OCI-LY1 (cell line): Measurements from ENCODE around the gene HCRT.

Experiments used
- H2AFZ ChIP-seq: fragments of 200-600 bp; sonication (generic), shearing (Covaris generic); 2 replicates; pipeline ENCODE4 v1.6.0; 2014; ENCODE audit warnings: antibody characterized with exemption, mild to moderate bottlenecking, low read length
- H3F3A ChIP-seq: fragments of 200-600 bp; sonication (generic), shearing (Covaris generic); 2 replicates; pipeline ENCODE4 v1.6.0; 2014; ENCODE audit warnings: mild to moderate bottlenecking, antibody characterized with exemption, low read length, moderate library complexity; ENCODE audit not compliant: insufficient read depth
- H3K27ac ChIP-seq: fragments of 200-600 bp; sonication (generic); 2 replicates; pipeline ENCODE4 v1.5.1; 2014; ENCODE audit warnings: low read length, mixed run types, mild to moderate bottlenecking, low read depth; ENCODE audit not compliant: poor library complexity, severe bottlenecking
- H3K27me3 ChIP-seq: fragments of 200-600 bp; sonication (generic); 2 replicates; pipeline ENCODE4 v1.6.0; 2014; ENCODE audit warnings: antibody characterized with exemption, mild to moderate bottlenecking, low read length, moderate library complexity; ENCODE audit not compliant: insufficient read depth
- H3K36me3 ChIP-seq: fragments of 200-600 bp; sonication (generic); 2 replicates; pipeline ENCODE4 v1.6.1; 2014; ENCODE audit warnings: mild to moderate bottlenecking, antibody characterized with exemption, low read length, moderate library complexity, mixed read lengths; ENCODE audit not compliant: insufficient read depth
- H3K4me1 ChIP-seq: fragments of 200-600 bp; sonication (generic); 2 replicates; pipeline ENCODE4 v1.5.1; 2014; ENCODE audit warnings: mild to moderate bottlenecking, low read length, moderate library complexity; ENCODE audit not compliant: insufficient read depth, severe bottlenecking
- H3K4me2 ChIP-seq: fragments of 200-600 bp; sonication (generic), shearing (Covaris generic); 2 replicates; pipeline ENCODE4 v1.6.1; 2014; ENCODE audit warnings: low read length
- H3K4me3 ChIP-seq: fragments of 200-600 bp; sonication (generic); 2 replicates; pipeline ENCODE4 v1.5.1; 2014; ENCODE audit warnings: low read length, low read depth, mild to moderate bottlenecking, mixed read lengths; ENCODE audit not compliant: poor library complexity, severe bottlenecking
- H3K79me2 ChIP-seq: fragments of 200-600 bp; shearing (Covaris generic); 2 replicates; pipeline ENCODE4 v1.6.1; 2016; ENCODE audit warnings: mixed run types, low read length, mixed read lengths; ENCODE audit not compliant: insufficient read depth
- H3K9ac ChIP-seq: fragments of 200-600 bp; sonication (generic), shearing (Covaris generic); 2 replicates; pipeline ENCODE4 v1.6.1; 2014; ENCODE audit warnings: mild to moderate bottlenecking, low read length, mixed read lengths
- H3K9me2 ChIP-seq: fragments of 200-600 bp; sonication (generic), shearing (Covaris generic); 2 replicates; pipeline ENCODE4 v1.6.1; 2014; ENCODE audit warnings: low read depth, mild to moderate bottlenecking, low read length, mixed read lengths
- H3K9me3 ChIP-seq: fragments of 200-600 bp; shearing (Covaris generic); 2 replicates; pipeline ENCODE4 v1.6.1; 2014; ENCODE audit warnings: low read length, mixed read lengths
- H4K20me1 ChIP-seq: fragments of 200-600 bp; sonication (generic), shearing (Covaris generic); 2 replicates; pipeline ENCODE4 v1.6.0; 2016; ENCODE audit warnings: mild to moderate bottlenecking, low read length; ENCODE audit not compliant: insufficient read depth
- EZH2 ChIP-seq: fragments of 200-600 bp; sonication (generic), shearing (Covaris generic); IDR thresholded peaks from 2 replicates; pipeline ENCODE4 v1.8.0; 2017; ENCODE audit warnings: borderline replicate concordance, mixed run types, mild to moderate bottlenecking, antibody characterized with exemption, low read length, moderate library complexity, mixed read lengths
- TF ChIP-seq, protein P1 (sequence below): fragments of 200-600 bp; sonication (generic), shearing (Covaris generic); IDR thresholded peaks from 2 replicates; pipeline ENCODE4 v1.5.1; 2017; ENCODE audit warnings: mild to moderate bottlenecking, antibody characterized with exemption, low read length, moderate library complexity, mixed read lengths

HCRT gene

DNA sequence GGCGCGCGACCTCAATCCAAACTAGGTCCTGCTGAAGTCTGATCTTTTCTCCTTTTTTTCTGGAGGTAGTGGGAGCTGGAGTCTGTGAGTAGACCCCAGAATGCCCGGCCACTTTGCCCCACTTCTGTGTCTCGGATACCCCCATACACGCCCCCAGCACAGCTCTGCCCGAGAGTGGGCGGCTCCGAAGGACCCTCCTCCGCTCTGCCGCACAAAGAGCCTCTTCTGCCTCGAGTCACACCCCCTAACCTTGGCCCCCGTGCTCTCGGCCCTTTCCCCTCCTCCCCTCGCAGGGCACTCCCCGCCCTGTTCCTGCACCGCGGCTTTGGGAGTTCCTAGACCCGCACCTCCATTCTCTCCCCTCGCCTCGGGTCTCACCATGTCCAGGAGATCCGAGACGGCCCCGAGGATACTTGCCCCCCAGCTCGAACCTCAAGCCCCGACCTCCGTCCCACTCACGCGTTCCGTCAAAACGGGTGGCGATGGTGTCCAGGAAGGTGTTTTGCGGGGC, 4.8 kb downstream of the HCRT start:
- H4K20me1 ChIP-seq, result no peaks in the 10 kb centered on the region
- peak overlapping the region; percentile 59 for H3K4me3 ChIP-seq
- H3K9ac ChIP-seq, result no peak overlapping the region
- TF ChIP-seq, protein P1, sequence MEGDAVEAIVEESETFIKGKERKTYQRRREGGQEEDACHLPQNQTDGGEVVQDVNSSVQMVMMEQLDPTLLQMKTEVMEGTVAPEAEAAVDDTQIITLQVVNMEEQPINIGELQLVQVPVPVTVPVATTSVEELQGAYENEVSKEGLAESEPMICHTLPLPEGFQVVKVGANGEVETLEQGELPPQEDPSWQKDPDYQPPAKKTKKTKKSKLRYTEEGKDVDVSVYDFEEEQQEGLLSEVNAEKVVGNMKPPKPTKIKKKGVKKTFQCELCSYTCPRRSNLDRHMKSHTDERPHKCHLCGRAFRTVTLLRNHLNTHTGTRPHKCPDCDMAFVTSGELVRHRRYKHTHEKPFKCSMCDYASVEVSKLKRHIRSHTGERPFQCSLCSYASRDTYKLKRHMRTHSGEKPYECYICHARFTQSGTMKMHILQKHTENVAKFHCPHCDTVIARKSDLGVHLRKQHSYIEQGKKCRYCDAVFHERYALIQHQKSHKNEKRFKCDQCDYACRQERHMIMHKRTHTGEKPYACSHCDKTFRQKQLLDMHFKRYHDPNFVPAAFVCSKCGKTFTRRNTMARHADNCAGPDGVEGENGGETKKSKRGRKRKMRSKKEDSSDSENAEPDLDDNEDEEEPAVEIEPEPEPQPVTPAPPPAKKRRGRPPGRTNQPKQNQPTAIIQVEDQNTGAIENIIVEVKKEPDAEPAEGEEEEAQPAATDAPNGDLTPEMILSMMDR, result no peak
- TF ChIP-seq EZH2, result no peak
- H3K79me2 ChIP-seq, result no peaks in the 10 kb centered on the region
- no peaks in the 10 kb centered on the region for H3K36me3 ChIP-seq
- no peaks in the 10 kb centered on the region for H3K9me3 ChIP-seq
- H3K4me1 ChIP-seq, result peaks cover 36% of the 10 kb centered on the region
- H2AFZ ChIP-seq, result no peak overlapping the region
- H3K27me3 ChIP-seq, result no peaks in the 10 kb centered on the region
- peak overlapping the region; percentile 83 for H3K4me2 ChIP-seq
- no peaks in the 10 kb centered on the region for H3F3A ChIP-seq
- no peak overlapping the region for H3K27ac ChIP-seq
- no peaks in the 10 kb centered on the region for H3K9me2 ChIP-seq

DNA sequence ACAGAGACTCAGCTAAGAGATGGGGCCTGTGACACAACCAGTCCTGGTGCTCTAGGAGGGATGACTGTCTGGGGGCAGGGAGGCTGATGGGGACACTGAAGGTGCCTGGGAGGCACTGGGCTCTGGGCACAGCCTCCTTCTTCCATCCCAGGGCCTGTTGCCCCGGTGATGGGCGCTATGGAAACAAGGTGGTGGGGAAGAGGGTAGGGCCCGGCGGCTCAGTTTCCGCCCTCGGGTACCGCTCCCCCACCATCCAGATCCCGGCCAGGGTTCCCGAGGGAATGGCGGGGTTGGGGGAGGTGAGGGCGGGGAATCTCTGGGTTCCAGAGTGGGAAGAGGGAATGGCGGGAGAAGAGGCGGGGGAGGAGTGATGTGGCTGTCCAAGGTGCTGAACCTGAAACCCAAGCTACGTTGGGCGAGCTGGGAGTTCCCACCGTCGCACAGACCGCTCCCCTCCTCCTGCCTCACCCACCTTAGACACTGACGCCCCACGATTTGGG, 5.3 kb downstream of the HCRT start:
- Histone ChIP-seq H4K20me1 (no peaks in the 10 kb centered on the region), H3K79me2 (no peaks in the 10 kb centered on the region), H3K9ac (no peak overlapping the region), H3K27ac (no peak overlapping the region), H3K4me1 (peaks cover 33% of the 10 kb centered on the region), H3K4me3 (no peak overlapping the region), H2AFZ (no peak overlapping the region), H3K9me3 (no peaks in the 10 kb centered on the region), H3F3A (no peaks in the 10 kb centered on the region), H3K27me3 (no peaks in the 10 kb centered on the region), H3K4me2 (no peak overlapping the region), H3K36me3 (no peaks in the 10 kb centered on the region), H3K9me2 (no peaks in the 10 kb centered on the region)
- TF ChIP-seq EZH2, result no peak
- TF ChIP-seq, protein P1, result no peak

DNA sequence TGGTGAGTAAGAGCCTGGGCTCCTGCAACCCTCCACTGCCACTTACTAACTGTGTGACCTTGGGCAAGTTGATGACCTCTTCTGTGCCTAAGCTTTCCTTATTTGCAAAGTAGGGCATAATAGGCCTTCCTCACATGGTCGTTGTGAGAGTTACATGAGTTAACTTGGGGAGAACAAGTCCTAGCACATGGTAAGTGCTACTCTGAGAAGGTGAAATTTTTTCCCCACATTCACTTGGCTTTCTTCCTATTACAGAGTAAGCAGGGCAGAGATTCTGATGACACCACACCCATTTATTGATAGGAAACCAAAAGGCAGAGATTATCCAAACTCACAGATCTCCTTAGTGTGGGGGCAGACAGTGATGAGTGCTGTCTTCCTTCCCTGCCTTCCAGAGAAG, 5.9 kb downstream of the HCRT start:
- Histone ChIP-seq H3K79me2 (no peaks in the 10 kb centered on the region), H3K36me3 (no peaks in the 10 kb centered on the region), H3F3A (no peaks in the 10 kb centered on the region), H3K9ac (no peak overlapping the region), H3K9me2 (no peaks in the 10 kb centered on the region), H3K4me2 (no peak overlapping the region), H3K4me3 (no peak overlapping the region), H3K27me3 (no peaks in the 10 kb centered on the region), H3K27ac (no peak overlapping the region), H3K4me1 (peaks cover 27% of the 10 kb centered on the region), H4K20me1 (no peaks in the 10 kb centered on the region), H2AFZ (no peak overlapping the region), H3K9me3 (no peaks in the 10 kb centered on the region)
- TF ChIP-seq EZH2, result no peak
- TF ChIP-seq, protein P1, result no peak
